A549 (cell line): ENCODE data around the gene RPP25L.

Experiments used
- CEBPB ChIP-seq, 2 experiments: fragments of >200 bp in 1 of 2; sonication (Bioruptor Twin) in 1 of 2; formaldehyde crosslinking in 1 of 2; IDR thresholded peaks; 2 replicates each; pipeline ENCODE4 v1.6.1; 2012 to 2016
- CHD2 ChIP-seq: fragments of 150-350 bp; IDR thresholded peaks from 2 replicates; pipeline ENCODE4 v1.6.1; 2014; ENCODE audit warnings: low read length; ENCODE audit not compliant: partially characterized antibody
- EP300 ChIP-seq, 2 experiments: fragments of >200 bp; sonication (Bioruptor Twin); formaldehyde crosslinking; IDR thresholded peaks; 2 replicates in 1 of 2; 3 replicates in 1 of 2; pipeline ENCODE4 v1.6.1; 2016 to 2017
- FOXS1 ChIP-seq: fragments of 250-450 bp; sonication (Bioruptor Pico); IDR thresholded peaks from 2 replicates; pipeline ENCODE4 v1.5.0; 2020; ENCODE audit warnings: mild to moderate bottlenecking, moderate library complexity
- NFE2L2 ChIP-seq: fragments of 150-350 bp; conservative IDR thresholded peaks from 2 replicates; pipeline ENCODE4 v1.6.1; 2014; ENCODE audit warnings: low read length
- POLR2A ChIP-seq: IDR thresholded peaks from 2 replicates; pipeline ENCODE4 v1.6.1; 2012; ENCODE audit warnings: mild to moderate bottlenecking, low read length
- TP53 ChIP-seq: fragments of 250-450 bp; sonication (Bioruptor Pico); IDR thresholded peaks from 2 replicates; pipeline ENCODE4 v1.5.0; 2021; ENCODE audit warnings: mild to moderate bottlenecking, moderate library complexity
- TF ChIP-seq, protein P1 (sequence below): fragments of >200 bp; sonication (Bioruptor Twin); formaldehyde crosslinking; IDR thresholded peaks from 3 replicates; pipeline ENCODE4 v1.5.1; 2016
- TF ChIP-seq, protein P2 (sequence below): fragments of >200 bp; sonication (Bioruptor Twin); formaldehyde crosslinking; IDR thresholded peaks from 3 replicates; pipeline ENCODE4 v1.6.1; 2016
- TF ChIP-seq, protein P3 (sequence below): fragments of 450-650 bp; IDR thresholded peaks from 2 replicates; pipeline ENCODE4 v1.6.1; 2014; ENCODE audit warnings: antibody characterized with exemption
- TF ChIP-seq, protein P4 (sequence below): fragments of 200-600 bp; sonication (generic); IDR thresholded peaks from 2 replicates; pipeline ENCODE4 v1.6.1; 2016; ENCODE audit warnings: antibody characterized with exemption, mild to moderate bottlenecking, moderate library complexity
- TF ChIP-seq, protein P5 (sequence below): IDR thresholded peaks from 2 replicates; pipeline ENCODE4 v1.6.1; 2012

DNA sequence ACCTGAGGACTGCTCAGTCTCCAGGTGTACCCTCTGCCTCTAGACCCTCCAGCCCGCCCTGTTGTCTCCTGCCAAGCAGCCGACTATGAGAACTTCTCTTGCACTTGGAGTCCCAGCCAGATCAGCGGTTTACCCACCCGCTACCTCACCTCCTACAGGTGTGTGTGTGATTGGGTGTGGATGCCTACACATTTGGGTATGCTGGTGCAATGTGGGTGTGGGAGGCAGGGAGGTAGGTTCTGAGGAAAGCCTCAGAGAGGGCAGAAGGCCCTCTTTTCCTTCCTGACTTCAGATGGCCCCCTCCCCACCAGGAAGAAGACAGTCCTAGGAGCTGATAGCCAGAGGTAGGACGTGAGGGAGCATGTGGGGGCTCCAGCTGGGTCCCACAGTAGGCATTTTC, 45.1 kb upstream of the RPP25L start:
- TF ChIP-seq, protein P1, sequence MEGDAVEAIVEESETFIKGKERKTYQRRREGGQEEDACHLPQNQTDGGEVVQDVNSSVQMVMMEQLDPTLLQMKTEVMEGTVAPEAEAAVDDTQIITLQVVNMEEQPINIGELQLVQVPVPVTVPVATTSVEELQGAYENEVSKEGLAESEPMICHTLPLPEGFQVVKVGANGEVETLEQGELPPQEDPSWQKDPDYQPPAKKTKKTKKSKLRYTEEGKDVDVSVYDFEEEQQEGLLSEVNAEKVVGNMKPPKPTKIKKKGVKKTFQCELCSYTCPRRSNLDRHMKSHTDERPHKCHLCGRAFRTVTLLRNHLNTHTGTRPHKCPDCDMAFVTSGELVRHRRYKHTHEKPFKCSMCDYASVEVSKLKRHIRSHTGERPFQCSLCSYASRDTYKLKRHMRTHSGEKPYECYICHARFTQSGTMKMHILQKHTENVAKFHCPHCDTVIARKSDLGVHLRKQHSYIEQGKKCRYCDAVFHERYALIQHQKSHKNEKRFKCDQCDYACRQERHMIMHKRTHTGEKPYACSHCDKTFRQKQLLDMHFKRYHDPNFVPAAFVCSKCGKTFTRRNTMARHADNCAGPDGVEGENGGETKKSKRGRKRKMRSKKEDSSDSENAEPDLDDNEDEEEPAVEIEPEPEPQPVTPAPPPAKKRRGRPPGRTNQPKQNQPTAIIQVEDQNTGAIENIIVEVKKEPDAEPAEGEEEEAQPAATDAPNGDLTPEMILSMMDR = no peak
- TF ChIP-seq NFE2L2 (no peak), FOXS1 (CRISPR knock-in tag) (no peak), CHD2 (no peak), TP53 (CRISPR knock-in tag) (no peak), POLR2A (no peak), CEBPB (IDR thresholded peaks at IDR 0.05) (no peak), EP300 (IDR thresholded peaks at IDR 0.05) (no peak)
- TF ChIP-seq, protein P2, sequence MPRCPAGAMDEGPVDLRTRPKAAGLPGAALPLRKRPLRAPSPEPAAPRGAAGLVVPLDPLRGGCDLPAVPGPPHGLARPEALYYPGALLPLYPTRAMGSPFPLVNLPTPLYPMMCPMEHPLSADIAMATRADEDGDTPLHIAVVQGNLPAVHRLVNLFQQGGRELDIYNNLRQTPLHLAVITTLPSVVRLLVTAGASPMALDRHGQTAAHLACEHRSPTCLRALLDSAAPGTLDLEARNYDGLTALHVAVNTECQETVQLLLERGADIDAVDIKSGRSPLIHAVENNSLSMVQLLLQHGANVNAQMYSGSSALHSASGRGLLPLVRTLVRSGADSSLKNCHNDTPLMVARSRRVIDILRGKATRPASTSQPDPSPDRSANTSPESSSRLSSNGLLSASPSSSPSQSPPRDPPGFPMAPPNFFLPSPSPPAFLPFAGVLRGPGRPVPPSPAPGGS = no peak
- TF ChIP-seq, protein P3, sequence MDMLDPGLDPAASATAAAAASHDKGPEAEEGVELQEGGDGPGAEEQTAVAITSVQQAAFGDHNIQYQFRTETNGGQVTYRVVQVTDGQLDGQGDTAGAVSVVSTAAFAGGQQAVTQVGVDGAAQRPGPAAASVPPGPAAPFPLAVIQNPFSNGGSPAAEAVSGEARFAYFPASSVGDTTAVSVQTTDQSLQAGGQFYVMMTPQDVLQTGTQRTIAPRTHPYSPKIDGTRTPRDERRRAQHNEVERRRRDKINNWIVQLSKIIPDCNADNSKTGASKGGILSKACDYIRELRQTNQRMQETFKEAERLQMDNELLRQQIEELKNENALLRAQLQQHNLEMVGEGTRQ = no peak
- TF ChIP-seq, protein P4, sequence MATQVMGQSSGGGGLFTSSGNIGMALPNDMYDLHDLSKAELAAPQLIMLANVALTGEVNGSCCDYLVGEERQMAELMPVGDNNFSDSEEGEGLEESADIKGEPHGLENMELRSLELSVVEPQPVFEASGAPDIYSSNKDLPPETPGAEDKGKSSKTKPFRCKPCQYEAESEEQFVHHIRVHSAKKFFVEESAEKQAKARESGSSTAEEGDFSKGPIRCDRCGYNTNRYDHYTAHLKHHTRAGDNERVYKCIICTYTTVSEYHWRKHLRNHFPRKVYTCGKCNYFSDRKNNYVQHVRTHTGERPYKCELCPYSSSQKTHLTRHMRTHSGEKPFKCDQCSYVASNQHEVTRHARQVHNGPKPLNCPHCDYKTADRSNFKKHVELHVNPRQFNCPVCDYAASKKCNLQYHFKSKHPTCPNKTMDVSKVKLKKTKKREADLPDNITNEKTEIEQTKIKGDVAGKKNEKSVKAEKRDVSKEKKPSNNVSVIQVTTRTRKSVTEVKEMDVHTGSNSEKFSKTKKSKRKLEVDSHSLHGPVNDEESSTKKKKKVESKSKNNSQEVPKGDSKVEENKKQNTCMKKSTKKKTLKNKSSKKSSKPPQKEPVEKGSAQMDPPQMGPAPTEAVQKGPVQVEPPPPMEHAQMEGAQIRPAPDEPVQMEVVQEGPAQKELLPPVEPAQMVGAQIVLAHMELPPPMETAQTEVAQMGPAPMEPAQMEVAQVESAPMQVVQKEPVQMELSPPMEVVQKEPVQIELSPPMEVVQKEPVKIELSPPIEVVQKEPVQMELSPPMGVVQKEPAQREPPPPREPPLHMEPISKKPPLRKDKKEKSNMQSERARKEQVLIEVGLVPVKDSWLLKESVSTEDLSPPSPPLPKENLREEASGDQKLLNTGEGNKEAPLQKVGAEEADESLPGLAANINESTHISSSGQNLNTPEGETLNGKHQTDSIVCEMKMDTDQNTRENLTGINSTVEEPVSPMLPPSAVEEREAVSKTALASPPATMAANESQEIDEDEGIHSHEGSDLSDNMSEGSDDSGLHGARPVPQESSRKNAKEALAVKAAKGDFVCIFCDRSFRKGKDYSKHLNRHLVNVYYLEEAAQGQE = no peak
- TF ChIP-seq, protein P5, sequence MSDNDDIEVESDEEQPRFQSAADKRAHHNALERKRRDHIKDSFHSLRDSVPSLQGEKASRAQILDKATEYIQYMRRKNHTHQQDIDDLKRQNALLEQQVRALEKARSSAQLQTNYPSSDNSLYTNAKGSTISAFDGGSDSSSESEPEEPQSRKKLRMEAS = no peak
